ENCODE results near the gene DKKL1. TPM values are rescaled to one million over a fixed set of nuclear protein-coding genes. Genes with fewer than 3 reads are reported as not detected.
A peak's percentile ranks its signal among the peaks of the same experiment; 100 is the strongest.

DKKL1 gene
- 1.0 TPM for total RNA-seq (2021; ENCODE audit: unreplicated experiment)
- polyA plus RNA-seq (2012): 1.1 TPM in 2 replicates
- percentile 26 among the genes with signal in this experiment for Bru-seq, nascent RNA
- percentile 32 among the genes with signal in this experiment for BruChase-seq, experiment 1, labeled RNA remaining after a 6-hour chase
- percentile 31 among the genes with signal in this experiment for BruChase-seq, experiment 2, labeled RNA remaining after a 2-hour chase
- long read RNA-seq, partial matches to known transcripts: 0 of 2 reads
- long read RNA-seq, other reads (novel, unspliced or antisense): 1 of 2 reads

DNA sequence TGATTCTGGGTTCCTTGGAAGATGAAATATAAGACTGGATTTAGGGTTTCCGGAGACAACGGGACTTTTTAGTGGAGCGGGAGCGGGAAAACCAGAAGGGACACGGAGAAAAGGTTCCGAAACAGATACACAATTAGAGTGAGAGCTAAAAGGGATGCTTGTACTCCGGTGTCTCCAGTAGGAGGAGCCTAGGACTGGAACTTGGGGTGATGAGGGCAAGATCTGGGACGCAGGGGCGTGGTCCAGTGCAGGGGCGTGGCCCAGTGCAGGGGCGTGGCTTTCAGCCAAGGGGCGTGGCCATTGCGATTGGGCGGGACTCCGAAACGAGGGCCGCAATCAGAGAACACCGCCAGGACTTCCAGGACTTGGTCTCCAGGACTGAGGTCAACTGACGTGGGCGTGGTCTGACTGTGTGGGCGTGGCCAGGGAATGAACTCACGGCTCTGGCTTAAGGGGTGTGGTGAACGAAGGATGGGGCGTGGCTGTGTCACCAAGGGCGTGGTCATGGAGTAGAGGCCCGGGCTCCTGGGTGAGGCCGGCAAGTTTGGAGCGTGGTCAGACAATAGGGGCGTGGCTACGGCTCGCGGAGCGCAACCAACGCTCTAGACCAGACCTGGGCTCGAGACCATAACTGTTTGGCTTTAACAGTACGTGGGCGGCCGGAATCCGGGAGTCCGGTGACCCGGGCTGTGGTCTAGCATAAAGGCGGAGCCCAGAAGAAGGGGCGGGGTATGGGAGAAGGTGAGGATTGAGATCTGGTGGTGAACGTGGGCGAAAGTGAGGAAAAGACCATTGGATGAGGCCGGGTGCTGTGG, at the start of gene DKKL1:
TSS of gene DKKL1 (plus strand) at position 610 of the 815 bp plus-strand sequence. CDS start at position 732, 122 bp downstream.
- no peaks in the 10 kb centered on the region for H3K9me2 ChIP-seq (ENCODE audit: insufficient read depth)
- TF ChIP-seq FOSL1 (IDR thresholded peaks at IDR 0.05; ENCODE audit: low read depth) (no peak), YY1 (IDR thresholded peaks at IDR 0.05; ENCODE audit: extremely low read depth, insufficient replicate concordance, low read depth, low read length) (no peak), POLR2A (IDR thresholded peaks at IDR 0.05; ENCODE audit: borderline replicate concordance, extremely low read depth, insufficient read depth, insufficient read length) (no peak), EZH2 (IDR thresholded peaks at IDR 0.05) (no peak), SP1 (IDR thresholded peaks at IDR 0.05; ENCODE audit: low read depth) (peak; percentile 68), POLR2AphosphoS5 (IDR thresholded peaks at IDR 0.05; ENCODE audit: low read depth, low read length) (peak; percentile 63), ELF1 (IDR thresholded peaks at IDR 0.05; ENCODE audit: borderline replicate concordance, low read depth) (no peak), CBX3 (IDR thresholded peaks at IDR 0.05; ENCODE audit: low read depth) (0 out of 2 replicates have a peak, but pooled peaks have one; percentile 30), EGR1 (IDR thresholded peaks at IDR 0.05; ENCODE audit: low read depth) (peak; percentile 98)
- TF ChIP-seq, protein P1, sequence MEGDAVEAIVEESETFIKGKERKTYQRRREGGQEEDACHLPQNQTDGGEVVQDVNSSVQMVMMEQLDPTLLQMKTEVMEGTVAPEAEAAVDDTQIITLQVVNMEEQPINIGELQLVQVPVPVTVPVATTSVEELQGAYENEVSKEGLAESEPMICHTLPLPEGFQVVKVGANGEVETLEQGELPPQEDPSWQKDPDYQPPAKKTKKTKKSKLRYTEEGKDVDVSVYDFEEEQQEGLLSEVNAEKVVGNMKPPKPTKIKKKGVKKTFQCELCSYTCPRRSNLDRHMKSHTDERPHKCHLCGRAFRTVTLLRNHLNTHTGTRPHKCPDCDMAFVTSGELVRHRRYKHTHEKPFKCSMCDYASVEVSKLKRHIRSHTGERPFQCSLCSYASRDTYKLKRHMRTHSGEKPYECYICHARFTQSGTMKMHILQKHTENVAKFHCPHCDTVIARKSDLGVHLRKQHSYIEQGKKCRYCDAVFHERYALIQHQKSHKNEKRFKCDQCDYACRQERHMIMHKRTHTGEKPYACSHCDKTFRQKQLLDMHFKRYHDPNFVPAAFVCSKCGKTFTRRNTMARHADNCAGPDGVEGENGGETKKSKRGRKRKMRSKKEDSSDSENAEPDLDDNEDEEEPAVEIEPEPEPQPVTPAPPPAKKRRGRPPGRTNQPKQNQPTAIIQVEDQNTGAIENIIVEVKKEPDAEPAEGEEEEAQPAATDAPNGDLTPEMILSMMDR (IDR thresholded peaks at IDR 0.05 in 2 of 3, conservative IDR thresholded peaks at IDR 0.05 in 1 of 3; ENCODE audit: borderline replicate concordance in 1 of 3, insufficient read depth in 1 of 3, low read depth in 2 of 3, low read length in 2 of 3): peak in 1 of 3 experiments; percentile 22; a peak in 3 of 6 replicates
- TF ChIP-seq, protein P2, sequence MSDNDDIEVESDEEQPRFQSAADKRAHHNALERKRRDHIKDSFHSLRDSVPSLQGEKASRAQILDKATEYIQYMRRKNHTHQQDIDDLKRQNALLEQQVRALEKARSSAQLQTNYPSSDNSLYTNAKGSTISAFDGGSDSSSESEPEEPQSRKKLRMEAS (IDR thresholded peaks at IDR 0.05): peak; percentile 88
- H3K4me2 ChIP-seq (ENCODE audit: low read length): peak within 1 kb of the TSS; percentile 100
- peak; percentile 86 for ATAC-seq
- peaks cover 5 to 6% of the 10 kb centered on the region in 2 experiments; a peak in 2 of 4 replicates for H3K36me3 ChIP-seq (ENCODE audit: control insufficient read depth in 1 of 2, insufficient read depth in 2 of 2, low read length in 2 of 2)
- peak within 1 kb of the TSS; percentile 93 for H3K4me3 ChIP-seq (replicated peaks in 1 of 2; ENCODE audit: low read depth in 1 of 2, low read length in 2 of 2)
- no peaks in the 10 kb centered on the region; a peak in 1 of 4 replicates for H3K9me3 ChIP-seq (ENCODE audit: control insufficient read depth in 1 of 2, insufficient read depth in 1 of 2, low read depth in 1 of 2, low read length in 2 of 2)
- ChIA-PET RAD21 (ENCODE audit: low non-redundant PET in 1 of 2, low total read pairs in 2 of 2, uncharacterized antibody in 2 of 2, unreplicated experiment in 2 of 2) (interaction anchor here in 1 of 2 experiments (1.0 kb wide), 1 partner anchor 28 kb away, joined by 3 read pairs; no protein-coding TSS in a partner anchor), POLR2A (interaction anchor here (0.7 to 1.7 kb wide), 3 partner anchors 12 to 277 kb away, joined by 3 to 14 read pairs (median 4); partner anchors contain the start of genes ALDH16A1 and RRAS), CTCF (interaction anchor here (0.6 to 1.1 kb wide), 5 partner anchors 21 to 939 kb away, joined by 3 to 4 read pairs (median 3); partner anchors contain the start of gene DHDH)
- no peaks in the 10 kb centered on the region for H3K27me3 ChIP-seq (ENCODE audit: insufficient read depth, low read length)
- peak; percentile 99 for DNase-seq (ENCODE audit: low read depth, low spot score)
- peak within 1 kb of the TSS; percentile 97 for H3K9ac ChIP-seq (ENCODE audit: low read length)
- no TSS peak for BruUV-seq (replicated peaks)
- intact Hi-C loops (cut with micrococcal nuclease): loop anchor here (1.0 kb wide), 1 partner anchor 80 kb away; no protein-coding TSS in a partner anchor
- no peaks in the 10 kb centered on the region for H4K20me1 ChIP-seq (ENCODE audit: insufficient read depth)
- peaks cover 4% of the 10 kb centered on the region; the same call in 1 of the 2 replicates for H3K79me2 ChIP-seq (ENCODE audit: insufficient read depth, low read length)
- H3K27ac ChIP-seq (ENCODE audit: low read depth, low read length): peak within 1 kb of the TSS; percentile 94
- H2AFZ ChIP-seq (ENCODE audit: low read depth, low read length, poor library complexity, severe bottlenecking): peak within 1 kb of the TSS; percentile 29
- peaks cover 10 to 27% of the 10 kb centered on the region in 2 experiments for H3K4me1 ChIP-seq (ENCODE audit: control insufficient read depth in 1 of 2, insufficient read depth in 2 of 2, low read length in 2 of 2)
